ENCODE results near the gene KRTAP12-1.
"Not testable (repeated sequence)": the region's sequence is repeated elsewhere in the genome, so short reads cannot be mapped to it uniquely, and the experiment has no call there.

The KRTAP12-1 gene

GRCh38 chr21:44667612-44668011, 14.4 kb downstream of the KRTAP12-1 start:
- no peak for DNase-seq (ENCODE audit: low read depth in 3 of 3)

- DNase-seq (ENCODE audit: low read depth in 3 of 3), result no peak
Observed at GRCh38 chr21:44666401-44667320, 15.3 kb downstream of the KRTAP12-1 start, which contains the start of gene KRTAP12-2. Gene KRTAP12-2 (minus strand): TSS chr21:44666927. CDS start chr21:44666886, 41 bp downstream.

GRCh38 chr21:44664691-44665090, 17.3 kb downstream of the KRTAP12-1 start:
- DNase-seq (ENCODE audit: low read depth in 3 of 3), result no peak

- not testable (repeated sequence) for DNase-seq (ENCODE audit: low read depth in 3 of 3)
Observed at GRCh38 chr21:44661567-44661966, 20.4 kb downstream of the KRTAP12-1 start.

- DNase-seq (ENCODE audit: low read depth in 3 of 3), result no peak
Observed at GRCh38 chr21:44658913-44659595, 22.9 kb downstream of the KRTAP12-1 start.

GRCh38 chr21:44658541-44658910, 23.4 kb downstream of the KRTAP12-1 start:
- no peak for DNase-seq (ENCODE audit: low read depth in 3 of 3)

GRCh38 chr21:44657635-44658540, 24.1 kb downstream of the KRTAP12-1 start, which contains the start of gene KRTAP12-3:
Gene KRTAP12-3 (plus strand): TSS chr21:44657932. CDS start chr21:44657980, 48 bp downstream.
- no peak for DNase-seq (ENCODE audit: low read depth in 3 of 3)

GRCh38 chr21:44656868-44657267, 25.1 kb downstream of the KRTAP12-1 start:
- no peak for DNase-seq (ENCODE audit: low read depth in 3 of 3)

- DNase-seq (ENCODE audit: low read depth in 3 of 3), result no peak
Observed at GRCh38 chr21:44654576-44655175, 27.3 kb downstream of the KRTAP12-1 start, which contains the start of gene KRTAP12-4. Gene KRTAP12-4 (minus strand): TSS chr21:44654659. CDS start chr21:44654614, 45 bp downstream.

GRCh38 chr21:44653656-44654575, 28.0 kb downstream of the KRTAP12-1 start:
- no peak for DNase-seq (ENCODE audit: low read depth in 3 of 3)

GRCh38 chr21:44653123-44653522, 28.8 kb downstream of the KRTAP12-1 start:
- DNase-seq (ENCODE audit: low read depth in 3 of 3), result no peak

- no peak for DNase-seq (ENCODE audit: low read depth in 3 of 3)
Observed at GRCh38 chr21:44650973-44651675, 30.8 kb downstream of the KRTAP12-1 start.

- DNase-seq (ENCODE audit: low read depth in 3 of 3), result no peak
Observed at GRCh38 chr21:44650265-44650972, 31.5 kb downstream of the KRTAP12-1 start.

- no peak for DNase-seq (ENCODE audit: low read depth in 3 of 3)
Observed at GRCh38 chr21:44649521-44650100, 32.4 kb downstream of the KRTAP12-1 start.

GRCh38 chr21:44648557-44649311, 33.2 kb downstream of the KRTAP12-1 start:
- no peak for DNase-seq (ENCODE audit: low read depth in 3 of 3)

- DNase-seq (ENCODE audit: low read depth in 3 of 3), result no peak
Observed at GRCh38 chr21:44647222-44647552, 34.8 kb downstream of the KRTAP12-1 start.

GRCh38 chr21:44646366-44647221, 35.4 kb downstream of the KRTAP12-1 start, which contains the start of gene KRTAP10-11:
Gene KRTAP10-11 (plus strand): TSS chr21:44646414. CDS start chr21:44646459, 45 bp downstream.
- not testable (repeated sequence) for DNase-seq (ENCODE audit: low read depth in 3 of 3)

Data from stimulated activated CD4-positive, alpha-beta T cell treated with anti-CD3 and anti-CD28 coated beads, TNF-alpha, amount 100 ng/mL, for 48 hours (primary cell).